SK-N-MC (cell line): Measurements from ENCODE around the gene TSHZ1.

ENCODE experiments used
- EZH2 ChIP-seq: fragments of 200-600 bp; sonication (generic); IDR thresholded peaks from one replicate; pipeline ENCODE4 v1.6.1; 2017; ENCODE audit warnings: antibody characterized with exemption
- FOXP2 ChIP-seq: optimal IDR thresholded peaks from 2 replicates; pipeline ENCODE3; 2011; ENCODE audit warnings: mild to moderate bottlenecking, moderate library complexity; ENCODE audit not compliant: insufficient read depth; ENCODE audit errors: extremely low read length, control extremely low read depth
- POLR2AphosphoS5 ChIP-seq: IDR thresholded peaks from 2 replicates; pipeline ENCODE4 v1.6.1; 2012; ENCODE audit warnings: mild to moderate bottlenecking, low read depth, low read length, borderline replicate concordance

GRCh38 chr18:75178376-75178775, 32.2 kb upstream of the TSHZ1 start:
- TF ChIP-seq POLR2AphosphoS5 (no peak), EZH2 (no peak), FOXP2 (no peak)
